ENCODE data around the gene IQCE.

DNA sequence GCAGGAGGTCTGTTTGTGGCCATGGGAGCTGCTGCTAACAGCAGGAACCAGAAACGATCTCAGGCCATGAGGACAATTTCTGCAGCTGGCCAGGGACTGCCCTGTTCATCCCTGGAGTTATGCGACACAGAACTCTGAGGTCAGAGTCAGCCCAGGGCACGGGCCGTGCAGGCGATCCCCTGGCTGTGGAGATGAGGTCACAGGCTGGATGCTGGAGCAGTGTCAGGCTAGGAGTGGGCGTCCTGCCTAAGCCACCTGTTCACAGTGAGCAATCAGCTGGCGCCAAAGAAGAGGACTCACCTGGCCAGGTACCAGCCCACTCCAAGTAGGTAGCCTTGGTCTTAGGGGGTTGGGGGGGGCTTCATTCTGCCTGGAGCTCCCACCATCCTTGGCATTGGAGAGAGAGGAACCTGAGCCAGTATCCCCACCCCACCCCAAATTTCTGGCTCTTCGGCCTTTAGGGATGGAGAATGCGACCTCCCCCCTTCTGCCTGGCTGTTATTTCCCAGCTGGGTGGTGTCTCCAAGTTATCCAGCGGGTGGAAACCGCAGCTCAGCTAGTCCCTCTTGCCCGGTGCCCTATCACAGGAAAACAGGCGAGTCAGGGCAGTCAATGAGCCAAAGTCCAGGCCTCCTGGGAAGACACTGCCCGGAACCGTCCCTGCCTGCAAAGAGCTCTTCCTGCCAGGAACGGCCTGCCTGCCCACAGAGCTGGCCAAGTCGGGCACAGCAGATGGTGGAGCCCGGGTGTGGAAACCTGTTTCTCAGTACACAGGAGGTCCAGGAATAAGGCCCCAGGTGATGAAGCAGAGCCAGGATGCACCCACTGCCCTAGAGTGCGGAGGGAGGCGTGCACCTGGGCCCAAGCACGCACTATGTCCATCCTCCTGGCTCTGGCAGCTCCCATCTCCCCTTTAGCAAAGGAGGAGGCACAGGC is 71.2 kb downstream of the IQCE start:
- TF ChIP-seq EZH2phosphoT487 (IDR thresholded peaks at IDR 0.05; ENCODE audit: insufficient read depth, low read depth), result no peak
- no peak for TF ChIP-seq EZH2 (IDR thresholded peaks at IDR 0.05; ENCODE audit: insufficient read depth, poor library complexity, severe bottlenecking)

All from GM23248 (cell line).